ENCODE results near the gene CUEDC2.

DNA sequence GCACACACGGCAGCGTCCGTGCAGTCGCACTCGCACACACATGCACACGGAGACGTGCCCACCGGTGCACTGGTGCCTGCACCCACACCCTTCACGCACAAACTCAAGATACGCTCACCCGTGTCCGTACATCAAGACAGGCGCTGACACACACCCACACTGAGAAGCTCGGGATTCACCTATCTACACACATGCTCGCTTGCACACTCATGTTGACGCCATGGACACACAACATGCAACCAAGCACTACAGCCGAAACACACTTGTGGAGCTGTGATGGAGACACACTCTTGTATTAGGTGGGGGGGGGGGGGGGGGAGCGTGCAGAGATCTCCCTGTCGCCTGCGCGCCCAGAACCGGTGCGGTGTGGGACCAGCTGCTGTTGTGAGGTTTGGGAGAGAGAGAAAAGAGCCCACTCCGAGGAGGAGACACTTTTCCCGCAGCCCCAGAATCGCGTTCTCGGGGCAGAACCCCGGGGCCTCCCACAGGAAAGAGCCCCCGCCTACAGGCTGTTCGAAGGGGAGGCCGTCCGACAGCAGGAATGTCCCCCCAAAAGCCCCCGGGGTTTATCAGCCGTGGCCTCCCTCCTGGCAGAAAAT, 37.5 kb downstream of the CUEDC2 start:
- TF ChIP-seq ZNF622 (IDR thresholded peaks at IDR 0.05) (no peak), TAF1 (IDR thresholded peaks at IDR 0.05; ENCODE audit: borderline replicate concordance, low read depth, low read length) (0 out of 2 replicates have a peak, but pooled peaks have one; percentile 40), ZZZ3 (IDR thresholded peaks at IDR 0.05; ENCODE audit: control insufficient read depth, insufficient read length, low read depth) (no peak)
- TF ChIP-seq, protein P1, sequence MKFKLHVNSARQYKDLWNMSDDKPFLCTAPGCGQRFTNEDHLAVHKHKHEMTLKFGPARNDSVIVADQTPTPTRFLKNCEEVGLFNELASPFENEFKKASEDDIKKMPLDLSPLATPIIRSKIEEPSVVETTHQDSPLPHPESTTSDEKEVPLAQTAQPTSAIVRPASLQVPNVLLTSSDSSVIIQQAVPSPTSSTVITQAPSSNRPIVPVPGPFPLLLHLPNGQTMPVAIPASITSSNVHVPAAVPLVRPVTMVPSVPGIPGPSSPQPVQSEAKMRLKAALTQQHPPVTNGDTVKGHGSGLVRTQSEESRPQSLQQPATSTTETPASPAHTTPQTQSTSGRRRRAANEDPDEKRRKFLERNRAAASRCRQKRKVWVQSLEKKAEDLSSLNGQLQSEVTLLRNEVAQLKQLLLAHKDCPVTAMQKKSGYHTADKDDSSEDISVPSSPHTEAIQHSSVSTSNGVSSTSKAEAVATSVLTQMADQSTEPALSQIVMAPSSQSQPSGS (IDR thresholded peaks at IDR 0.05; ENCODE audit: low read length), result no peak
- TF ChIP-seq, protein P2, sequence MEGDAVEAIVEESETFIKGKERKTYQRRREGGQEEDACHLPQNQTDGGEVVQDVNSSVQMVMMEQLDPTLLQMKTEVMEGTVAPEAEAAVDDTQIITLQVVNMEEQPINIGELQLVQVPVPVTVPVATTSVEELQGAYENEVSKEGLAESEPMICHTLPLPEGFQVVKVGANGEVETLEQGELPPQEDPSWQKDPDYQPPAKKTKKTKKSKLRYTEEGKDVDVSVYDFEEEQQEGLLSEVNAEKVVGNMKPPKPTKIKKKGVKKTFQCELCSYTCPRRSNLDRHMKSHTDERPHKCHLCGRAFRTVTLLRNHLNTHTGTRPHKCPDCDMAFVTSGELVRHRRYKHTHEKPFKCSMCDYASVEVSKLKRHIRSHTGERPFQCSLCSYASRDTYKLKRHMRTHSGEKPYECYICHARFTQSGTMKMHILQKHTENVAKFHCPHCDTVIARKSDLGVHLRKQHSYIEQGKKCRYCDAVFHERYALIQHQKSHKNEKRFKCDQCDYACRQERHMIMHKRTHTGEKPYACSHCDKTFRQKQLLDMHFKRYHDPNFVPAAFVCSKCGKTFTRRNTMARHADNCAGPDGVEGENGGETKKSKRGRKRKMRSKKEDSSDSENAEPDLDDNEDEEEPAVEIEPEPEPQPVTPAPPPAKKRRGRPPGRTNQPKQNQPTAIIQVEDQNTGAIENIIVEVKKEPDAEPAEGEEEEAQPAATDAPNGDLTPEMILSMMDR (IDR thresholded peaks at IDR 0.05 in 2 of 3, conservative IDR thresholded peaks at IDR 0.05 in 1 of 3; ENCODE audit: control insufficient read depth in 2 of 3, extremely low read depth in 1 of 3, insufficient read depth in 1 of 3, low read depth in 3 of 3, low read length in 3 of 3), result no peak
